ENCODE data around the gene ADGRG4.
"Not testable (repeated sequence)": the region's sequence is repeated elsewhere in the genome, so short reads cannot be mapped to it uniquely, and the experiment has no call there.

The ADGRG4 gene

GRCh38 chrX:136380010-136380769 is 79.4 kb downstream of the ADGRG4 start:
- DNase-seq (ENCODE audit: low read depth, low spot score): no peak

- no peak for DNase-seq (ENCODE audit: low read depth, low spot score)
These were observed 85.4 kb downstream of the ADGRG4 start for GRCh38 chrX:136386173-136386572.

DNA sequence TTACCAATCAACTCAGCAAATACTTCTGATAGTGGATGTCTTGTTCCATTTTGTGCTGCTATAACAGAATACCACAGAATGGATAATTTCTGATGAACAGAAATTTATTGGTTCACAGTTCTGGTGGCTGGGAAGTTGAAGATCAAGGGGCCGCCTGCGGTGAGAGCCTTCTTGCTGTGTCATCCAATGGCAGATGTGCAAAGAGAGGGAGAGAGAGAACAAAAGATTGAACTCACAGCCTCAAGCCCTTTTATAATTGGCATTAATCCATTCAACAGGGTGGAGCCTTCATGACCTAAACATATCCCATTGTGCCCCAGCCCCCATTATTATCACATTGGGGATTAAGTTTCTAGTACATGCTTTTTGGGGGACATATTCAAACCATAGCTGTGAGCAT is 86.1 kb downstream of the ADGRG4 start:
- DNase-seq (ENCODE audit: low read depth, low spot score): no peak

- DNase-seq (ENCODE audit: low read depth, low spot score): no peak
These were observed 87.3 kb downstream of the ADGRG4 start for GRCh38 chrX:136387951-136388502.

- no peak for DNase-seq (ENCODE audit: low read depth, low spot score)
These were observed 90.2 kb downstream of the ADGRG4 start for GRCh38 chrX:136390921-136391320.

GRCh38 chrX:136395271-136395670 is 94.5 kb downstream of the ADGRG4 start:
- no peak for DNase-seq (ENCODE audit: low read depth, low spot score)

GRCh38 chrX:136397001-136397400 is 96.2 kb downstream of the ADGRG4 start:
- DNase-seq (ENCODE audit: low read depth, low spot score): no peak

DNA sequence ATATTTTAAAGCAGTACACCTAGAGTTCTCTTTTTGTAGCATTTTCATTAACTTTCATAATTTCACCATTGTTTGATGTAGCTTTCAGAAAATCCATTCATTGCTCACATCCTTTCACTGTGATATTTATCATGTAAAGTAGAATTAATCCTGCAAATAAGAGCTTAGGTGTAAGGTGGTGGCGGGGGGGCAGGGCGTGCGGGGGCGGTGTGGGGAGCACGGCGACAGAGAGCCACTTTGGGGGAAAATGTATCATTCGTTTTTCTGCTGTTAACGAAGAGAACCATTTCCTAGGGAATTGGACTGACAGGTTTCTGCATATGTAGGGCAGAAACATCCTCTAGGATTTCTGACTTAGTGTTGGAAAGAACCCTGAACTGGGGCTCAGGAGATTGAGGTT is 104.4 kb downstream of the ADGRG4 start:
- no peak for DNase-seq (ENCODE audit: low read depth, low spot score)

GRCh38 chrX:136417806-136418205 is 117.0 kb downstream of the ADGRG4 start:
- DNase-seq (ENCODE audit: low read depth, low spot score): no peak

GRCh38 chrX:136421338-136421737 is 120.6 kb downstream of the ADGRG4 start:
- no peak for DNase-seq (ENCODE audit: low read depth, low spot score)

DNA sequence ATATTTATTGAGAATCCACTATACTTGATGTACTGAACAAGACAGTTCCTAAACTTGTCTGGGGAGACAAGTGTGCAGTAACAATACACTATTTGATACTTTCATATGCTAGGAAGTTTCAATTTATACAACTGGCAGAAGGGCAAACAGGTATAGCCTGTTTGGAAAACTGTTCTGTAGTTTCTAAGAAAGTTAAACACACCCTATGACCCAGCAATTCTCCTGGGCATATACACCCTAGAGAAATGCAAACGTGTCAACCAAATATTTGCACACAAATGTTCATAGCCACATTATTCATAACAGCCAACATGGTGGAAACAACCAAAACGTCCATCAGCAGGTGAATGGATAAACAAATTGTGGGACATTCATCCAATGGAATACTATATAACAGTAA is 123.0 kb downstream of the ADGRG4 start:
- no peak for DNase-seq (ENCODE audit: low read depth, low spot score)

DNA sequence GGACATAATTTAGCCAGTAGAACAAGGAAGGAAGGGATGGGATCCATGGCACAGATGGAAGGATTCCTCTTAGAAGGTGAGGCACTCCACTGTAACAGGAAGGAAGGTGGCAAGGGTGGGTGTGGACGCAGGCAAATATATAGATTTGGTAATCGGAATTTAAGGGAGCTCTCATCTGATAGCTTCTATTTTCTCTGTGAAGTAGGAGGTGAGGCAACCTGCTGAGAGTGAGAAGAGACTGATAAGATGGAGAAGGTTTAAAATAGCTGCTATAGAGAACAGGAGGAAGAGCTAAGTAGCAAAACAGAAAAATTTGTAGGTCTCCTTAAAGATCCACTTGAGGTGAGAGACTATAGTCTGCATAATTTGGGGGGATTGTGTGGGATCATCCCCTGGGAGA is 125.2 kb downstream of the ADGRG4 start:
- no peak for DNase-seq (ENCODE audit: low read depth, low spot score)

GRCh38 chrX:136431625-136432024 is 130.9 kb downstream of the ADGRG4 start:
- DNase-seq (ENCODE audit: low read depth, low spot score): no peak

DNA sequence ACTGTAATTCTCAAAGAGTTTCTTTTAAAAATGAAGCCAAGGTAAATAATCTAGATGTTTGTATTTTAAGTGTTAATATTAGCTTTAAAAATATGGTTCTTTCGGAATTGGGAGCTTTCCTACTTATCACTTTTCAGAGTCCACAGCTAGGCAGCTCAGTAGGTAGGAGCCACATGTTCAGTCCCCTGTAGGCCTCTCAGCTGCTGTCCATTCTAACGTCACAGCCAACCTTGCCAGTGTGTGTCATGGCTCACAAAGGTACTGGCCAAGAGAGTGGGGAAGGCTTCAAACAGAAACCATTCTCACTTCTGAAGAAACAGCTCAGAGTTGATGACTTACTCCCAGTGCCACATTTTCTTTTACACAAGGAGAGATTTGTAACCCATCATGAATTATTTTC is 137.0 kb downstream of the ADGRG4 start:
- DNase-seq (ENCODE audit: low read depth, low spot score): no peak

DNA sequence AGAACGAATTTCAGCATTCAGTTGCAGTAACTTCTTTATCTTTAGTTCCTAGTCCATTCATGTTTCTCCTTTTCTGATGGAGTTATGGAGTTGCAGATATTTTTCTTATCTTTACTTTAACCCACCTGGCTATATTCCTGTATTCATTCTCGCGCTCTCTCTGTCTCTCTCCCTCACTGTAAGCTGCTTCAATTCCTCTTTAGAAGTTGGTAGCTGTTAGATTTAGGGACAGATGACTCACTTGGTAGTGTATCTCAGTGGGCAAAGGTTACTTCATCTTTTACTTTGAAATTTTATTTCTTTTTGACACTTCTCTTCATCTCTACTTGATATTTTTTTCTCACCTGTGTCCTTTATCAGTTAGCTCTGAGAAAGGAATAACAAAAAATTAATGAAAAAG is 137.4 kb downstream of the ADGRG4 start:
- no peak for DNase-seq (ENCODE audit: low read depth, low spot score)

- not testable (repeated sequence) for DNase-seq (ENCODE audit: low read depth, low spot score)
These were observed 144.9 kb downstream of the ADGRG4 start for GRCh38 chrX:136445674-136446073.

DNA sequence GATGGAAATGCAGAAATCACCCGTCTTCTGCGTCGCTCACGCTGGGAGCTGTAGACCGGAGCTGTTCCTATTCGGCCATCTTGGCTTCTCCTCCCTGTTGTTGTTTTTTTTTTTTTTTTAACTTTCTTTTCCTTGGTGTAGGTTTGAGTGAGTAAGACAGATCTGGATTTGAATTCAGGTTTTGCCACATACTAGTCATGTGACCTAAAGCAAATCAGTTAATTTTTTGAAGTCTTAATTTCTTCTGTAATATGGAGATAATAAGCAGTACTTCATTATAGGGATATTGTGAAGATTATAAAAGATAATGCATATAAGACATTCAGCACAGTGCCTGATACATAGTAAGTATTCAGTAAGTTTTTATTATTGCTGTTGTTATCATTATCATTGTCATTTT is 145.4 kb downstream of the ADGRG4 start:
- DNase-seq (ENCODE audit: low read depth, low spot score): no peak

DNA sequence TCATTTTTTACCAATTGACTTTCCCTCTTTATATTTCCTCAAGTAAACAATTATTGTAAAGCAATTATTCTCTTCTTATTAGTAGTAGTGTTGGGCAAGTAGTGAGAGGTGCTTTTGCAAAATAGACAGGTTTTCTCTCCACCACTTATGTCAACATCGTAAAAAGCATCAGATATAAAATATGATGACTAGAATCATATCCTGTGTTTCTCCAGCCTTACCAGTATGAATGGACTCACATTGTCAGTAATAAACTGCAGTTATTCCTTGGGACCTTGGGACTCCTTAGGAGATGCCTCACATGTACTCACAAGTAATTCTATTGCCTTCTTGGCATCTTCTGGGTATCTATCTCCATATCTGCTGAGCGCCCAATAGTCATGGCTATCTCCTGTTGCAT is 146.5 kb downstream of the ADGRG4 start:
- no peak for DNase-seq (ENCODE audit: low read depth, low spot score)

DNA sequence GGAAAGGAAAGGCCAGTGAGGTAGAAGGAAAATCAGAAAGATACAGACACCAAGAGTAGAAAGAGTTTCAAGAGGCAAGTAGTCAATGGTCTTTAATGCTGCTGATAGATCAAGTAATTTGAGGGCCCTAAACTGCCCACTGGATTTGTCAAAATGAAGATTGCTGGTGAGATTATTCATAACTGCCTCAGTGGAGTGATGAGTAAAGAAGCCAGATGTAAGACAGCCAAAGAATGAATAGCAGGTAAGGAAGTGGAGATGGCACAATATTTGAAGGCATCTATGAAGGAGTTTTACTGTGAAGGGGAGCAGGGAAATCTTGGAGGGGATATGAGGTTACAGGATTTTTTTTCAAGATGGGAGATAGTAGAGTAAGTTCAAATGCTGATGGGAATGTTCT is 147.2 kb downstream of the ADGRG4 start:
- no peak for DNase-seq (ENCODE audit: low read depth, low spot score)

- DNase-seq (ENCODE audit: low read depth, low spot score): no peak
These were observed 149.5 kb downstream of the ADGRG4 start for GRCh38 chrX:136450050-136450830.

DNA sequence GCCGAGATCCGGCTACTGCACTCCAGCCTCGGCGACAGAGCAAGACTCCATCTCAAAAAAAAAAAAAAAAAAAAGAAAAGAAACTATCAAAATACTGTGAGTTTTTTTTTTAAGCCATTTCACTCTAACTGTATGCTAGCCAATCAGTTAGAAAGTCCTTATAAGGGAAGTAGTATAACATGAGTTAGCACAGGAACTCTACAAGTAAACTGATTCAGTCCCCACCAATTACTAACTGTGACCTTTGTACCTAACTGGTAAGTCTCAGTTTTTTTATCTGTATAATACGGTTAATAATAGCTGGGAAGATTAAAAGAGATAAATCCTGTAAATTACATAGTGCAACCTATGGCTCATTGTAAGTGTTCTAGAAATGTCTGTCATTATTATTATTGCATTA is 151.9 kb downstream of the ADGRG4 start:
- no peak for DNase-seq (ENCODE audit: low read depth, low spot score)

- no peak for DNase-seq (ENCODE audit: low read depth, low spot score)
These were observed 152.4 kb downstream of the ADGRG4 start for GRCh38 chrX:136453114-136453513.

DNA sequence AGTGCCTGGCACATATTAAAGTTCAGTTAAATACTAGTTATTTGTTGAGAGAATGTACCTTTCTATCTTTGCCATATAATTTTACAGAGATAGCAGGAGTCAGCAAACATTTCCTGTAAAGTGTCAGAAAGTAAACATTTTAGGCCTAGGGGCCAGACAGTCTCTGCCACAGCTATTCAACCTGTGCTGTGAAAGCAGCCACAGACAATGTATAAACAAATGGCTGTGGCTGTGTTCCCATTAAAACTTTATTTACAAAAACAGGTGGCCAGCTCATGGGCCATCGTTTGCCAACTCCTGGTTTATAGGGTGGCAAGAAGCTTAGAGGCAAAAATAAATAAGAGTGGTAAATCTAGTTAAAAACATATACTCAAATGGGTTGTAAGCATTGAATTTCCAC is 153.0 kb downstream of the ADGRG4 start:
- no peak for DNase-seq (ENCODE audit: low read depth, low spot score)
